Measurements from ENCODE around the gene DNER.

GRCh38 chr2:229523663-229524062, 190.7 kb downstream of the DNER start:
- TF ChIP-seq, protein P1, sequence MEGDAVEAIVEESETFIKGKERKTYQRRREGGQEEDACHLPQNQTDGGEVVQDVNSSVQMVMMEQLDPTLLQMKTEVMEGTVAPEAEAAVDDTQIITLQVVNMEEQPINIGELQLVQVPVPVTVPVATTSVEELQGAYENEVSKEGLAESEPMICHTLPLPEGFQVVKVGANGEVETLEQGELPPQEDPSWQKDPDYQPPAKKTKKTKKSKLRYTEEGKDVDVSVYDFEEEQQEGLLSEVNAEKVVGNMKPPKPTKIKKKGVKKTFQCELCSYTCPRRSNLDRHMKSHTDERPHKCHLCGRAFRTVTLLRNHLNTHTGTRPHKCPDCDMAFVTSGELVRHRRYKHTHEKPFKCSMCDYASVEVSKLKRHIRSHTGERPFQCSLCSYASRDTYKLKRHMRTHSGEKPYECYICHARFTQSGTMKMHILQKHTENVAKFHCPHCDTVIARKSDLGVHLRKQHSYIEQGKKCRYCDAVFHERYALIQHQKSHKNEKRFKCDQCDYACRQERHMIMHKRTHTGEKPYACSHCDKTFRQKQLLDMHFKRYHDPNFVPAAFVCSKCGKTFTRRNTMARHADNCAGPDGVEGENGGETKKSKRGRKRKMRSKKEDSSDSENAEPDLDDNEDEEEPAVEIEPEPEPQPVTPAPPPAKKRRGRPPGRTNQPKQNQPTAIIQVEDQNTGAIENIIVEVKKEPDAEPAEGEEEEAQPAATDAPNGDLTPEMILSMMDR (IDR thresholded peaks at IDR 0.05; ENCODE audit: low read length): no peak
- no peak for TF ChIP-seq EZH2 (IDR thresholded peaks at IDR 0.05; ENCODE audit: borderline replicate concordance, low read length)
